Left renal pelvis (tissue), 4 donors: ENCODE results near the gene PACRGL. TPM values are rescaled to one million over a fixed set of nuclear protein-coding genes. Genes with fewer than 3 reads are reported as not detected.
"Not testable (repeated sequence)": the region's sequence is repeated elsewhere in the genome, so short reads cannot be mapped to it uniquely, and the experiment has no call there.

Experiments
- DNase-seq, 4 donors: peaks; one replicate each; pipeline ENCODE4 v3.0.0-alpha.2; 2013; ENCODE audit warnings: low read depth in 4 of 4, low spot score in 3 of 4
- polyA plus RNA-seq, 4 donors: library from polyadenylated mRNA; unstranded; fragments of 120-200 nt; gene quantifications; one replicate each; pipeline ENCODE4 v1.2.1, GENCODE V29; 2013; ENCODE audit not compliant: insufficient read length in 4 of 4

The PACRGL gene
- polyA plus RNA-seq, 4 donors, result 26.0 to 35.7 (median 31.5) TPM

GRCh38 chr4:20723019-20723418 is 22.8 kb downstream of the PACRGL start:
- DNase-seq, result no peak

GRCh38 chr4:20723463-20723862 is 23.2 kb downstream of the PACRGL start:
- DNase-seq, result no peak

- DNase-seq, result no peak
Measured at GRCh38 chr4:20724915-20725314, 24.7 kb downstream of the PACRGL start.

GRCh38 chr4:20735931-20736330 is 35.7 kb downstream of the PACRGL start:
- DNase-seq, result no peak

GRCh38 chr4:20746000-20746399 is 45.7 kb downstream of the PACRGL start:
- DNase-seq, result not testable (repeated sequence)

- no peak for DNase-seq
Measured at GRCh38 chr4:20752641-20753040, 52.4 kb downstream of the PACRGL start.

GRCh38 chr4:20754036-20754435 is 53.8 kb downstream of the PACRGL start:
- DNase-seq, result no peak

GRCh38 chr4:20760053-20760452 is 59.8 kb downstream of the PACRGL start:
- DNase-seq, result no peak

- DNase-seq, result no peak
Measured at GRCh38 chr4:20761382-20761781, 61.1 kb downstream of the PACRGL start.

GRCh38 chr4:20761826-20762225 is 61.6 kb downstream of the PACRGL start:
- DNase-seq, result no peak

GRCh38 chr4:20764366-20764992 is 64.2 kb downstream of the PACRGL start:
- no peak for DNase-seq

- DNase-seq, result peak; percentile 35 to 54 (median 43)
Measured at GRCh38 chr4:20773144-20773997, 73.1 kb downstream of the PACRGL start.

- DNase-seq, result no peak
Measured at GRCh38 chr4:20778896-20779295, 78.6 kb downstream of the PACRGL start.

GRCh38 chr4:20783134-20783533 is 82.9 kb downstream of the PACRGL start:
- DNase-seq, result not testable (repeated sequence)

GRCh38 chr4:20787940-20788665 is 87.8 kb downstream of the PACRGL start:
- DNase-seq, result no peak
